Measurements from ENCODE around the gene DGKI.

The DGKI gene

DNA sequence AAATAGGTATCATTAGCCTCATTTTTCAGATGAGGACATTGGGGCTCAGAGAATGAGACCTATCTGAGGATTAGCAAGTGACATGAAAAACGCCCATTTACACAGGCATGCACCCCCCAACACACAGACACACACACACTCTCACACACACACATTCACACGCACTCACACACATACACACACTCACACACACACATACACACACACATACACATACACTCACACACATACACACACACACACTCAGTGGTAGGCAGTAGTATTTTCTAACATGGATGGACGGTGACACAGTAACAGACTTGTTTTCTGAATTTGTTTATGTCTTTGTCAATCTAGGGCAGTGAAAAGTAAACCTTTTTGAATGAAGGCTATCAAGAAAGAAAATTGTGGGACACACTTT lies 21.3 kb downstream of the DGKI start:
- no peaks in the 10 kb centered on the region for H3K9me3 ChIP-seq (ENCODE audit: low read length)
- no peak overlapping the region for H3K4me3 ChIP-seq (ENCODE audit: low read depth, low read length, poor library complexity, severe bottlenecking)
- no peaks in the 10 kb centered on the region for H3K4me1 ChIP-seq (ENCODE audit: insufficient read depth, low read length, severe bottlenecking)
- H3K4me2 ChIP-seq (ENCODE audit: low read length) = no peak overlapping the region
- no peaks in the 10 kb centered on the region for H4K20me1 ChIP-seq (ENCODE audit: insufficient read depth, low read length)
- H3K79me2 ChIP-seq (ENCODE audit: insufficient read depth, low read length) = no peaks in the 10 kb centered on the region
- no peak overlapping the region for H2AFZ ChIP-seq (ENCODE audit: low read length)
- H3K27me3 ChIP-seq (ENCODE audit: insufficient read depth, low read length) = no peaks in the 10 kb centered on the region; the same call in 1 of the 2 replicates
- H3F3A ChIP-seq (ENCODE audit: insufficient read depth, low read length) = no peaks in the 10 kb centered on the region
- no peak overlapping the region for H3K27ac ChIP-seq (ENCODE audit: low read depth, low read length, poor library complexity, severe bottlenecking)
- H3K9ac ChIP-seq (ENCODE audit: low read length) = no peak overlapping the region
- no peaks in the 10 kb centered on the region for H3K9me2 ChIP-seq (ENCODE audit: low read depth, low read length)
- H3K36me3 ChIP-seq (ENCODE audit: insufficient read depth, low read length) = no peaks in the 10 kb centered on the region
- TF ChIP-seq, protein P1, sequence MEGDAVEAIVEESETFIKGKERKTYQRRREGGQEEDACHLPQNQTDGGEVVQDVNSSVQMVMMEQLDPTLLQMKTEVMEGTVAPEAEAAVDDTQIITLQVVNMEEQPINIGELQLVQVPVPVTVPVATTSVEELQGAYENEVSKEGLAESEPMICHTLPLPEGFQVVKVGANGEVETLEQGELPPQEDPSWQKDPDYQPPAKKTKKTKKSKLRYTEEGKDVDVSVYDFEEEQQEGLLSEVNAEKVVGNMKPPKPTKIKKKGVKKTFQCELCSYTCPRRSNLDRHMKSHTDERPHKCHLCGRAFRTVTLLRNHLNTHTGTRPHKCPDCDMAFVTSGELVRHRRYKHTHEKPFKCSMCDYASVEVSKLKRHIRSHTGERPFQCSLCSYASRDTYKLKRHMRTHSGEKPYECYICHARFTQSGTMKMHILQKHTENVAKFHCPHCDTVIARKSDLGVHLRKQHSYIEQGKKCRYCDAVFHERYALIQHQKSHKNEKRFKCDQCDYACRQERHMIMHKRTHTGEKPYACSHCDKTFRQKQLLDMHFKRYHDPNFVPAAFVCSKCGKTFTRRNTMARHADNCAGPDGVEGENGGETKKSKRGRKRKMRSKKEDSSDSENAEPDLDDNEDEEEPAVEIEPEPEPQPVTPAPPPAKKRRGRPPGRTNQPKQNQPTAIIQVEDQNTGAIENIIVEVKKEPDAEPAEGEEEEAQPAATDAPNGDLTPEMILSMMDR (IDR thresholded peaks at IDR 0.05; ENCODE audit: low read length) = no peak

DNA sequence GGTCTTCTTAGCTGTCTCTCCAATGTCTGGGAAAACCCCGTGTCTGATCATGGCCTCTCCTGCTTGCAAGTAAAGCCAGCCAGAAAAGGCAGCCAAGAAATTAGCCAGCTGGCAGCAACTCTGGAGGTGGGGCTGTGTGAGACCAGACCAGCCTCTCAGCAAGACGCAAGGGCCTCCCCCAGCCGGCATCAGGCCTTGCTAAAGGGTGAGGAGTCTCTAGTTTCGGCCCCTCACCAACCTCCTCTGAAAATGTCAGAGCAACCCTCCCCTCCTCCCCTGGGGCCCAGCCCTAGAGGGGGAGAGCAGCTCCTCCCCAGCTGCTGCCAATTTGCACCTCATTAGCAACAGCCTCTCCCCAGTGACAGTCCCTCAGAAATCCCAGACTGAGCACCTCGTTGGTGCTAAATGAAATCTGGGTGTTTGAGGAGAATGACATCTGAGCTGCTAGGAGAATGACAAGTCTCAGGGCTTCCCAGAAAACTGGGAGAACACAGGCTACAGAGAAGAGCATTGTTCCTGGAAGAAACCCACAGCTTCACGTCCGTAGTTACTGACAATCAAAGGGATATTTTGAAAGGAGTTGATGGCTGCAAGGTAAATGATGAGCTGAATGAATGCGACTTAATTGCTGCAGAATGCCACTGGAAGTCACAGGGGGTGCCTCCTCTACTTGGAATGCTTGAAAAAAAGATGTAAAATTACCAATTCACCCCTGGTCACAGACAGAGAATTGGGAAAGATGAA lies 25.9 kb downstream of the DGKI start:
- H3K9me2 ChIP-seq (ENCODE audit: low read depth, low read length) = no peaks in the 10 kb centered on the region
- H2AFZ ChIP-seq (ENCODE audit: low read length) = no peak overlapping the region
- TF ChIP-seq, protein P1 (IDR thresholded peaks at IDR 0.05; ENCODE audit: low read length) = no peak
- TF ChIP-seq EZH2 (IDR thresholded peaks at IDR 0.05; ENCODE audit: borderline replicate concordance, low read length) = no peak
- H3K79me2 ChIP-seq (ENCODE audit: insufficient read depth, low read length) = no peaks in the 10 kb centered on the region
- H3K4me2 ChIP-seq (ENCODE audit: low read length) = no peak overlapping the region
- no peaks in the 10 kb centered on the region for H3K36me3 ChIP-seq (ENCODE audit: insufficient read depth, low read length)
- H3K9ac ChIP-seq (ENCODE audit: low read length) = no peak overlapping the region
- H3K27ac ChIP-seq (ENCODE audit: low read depth, low read length, poor library complexity, severe bottlenecking) = no peak overlapping the region
- no peaks in the 10 kb centered on the region for H3K27me3 ChIP-seq (ENCODE audit: insufficient read depth, low read length)
- no peak overlapping the region for H3K4me3 ChIP-seq (ENCODE audit: low read depth, low read length, poor library complexity, severe bottlenecking)
- no peaks in the 10 kb centered on the region for H3K4me1 ChIP-seq (ENCODE audit: insufficient read depth, low read length, severe bottlenecking)
- no peaks in the 10 kb centered on the region for H3F3A ChIP-seq (ENCODE audit: insufficient read depth, low read length)
- no peaks in the 10 kb centered on the region for H3K9me3 ChIP-seq (ENCODE audit: low read length)
- no peaks in the 10 kb centered on the region for H4K20me1 ChIP-seq (ENCODE audit: insufficient read depth, low read length)

- Histone ChIP-seq H3K9me2 (ENCODE audit: low read depth, low read length) (no peaks in the 10 kb centered on the region), H3K4me1 (ENCODE audit: insufficient read depth, low read length, severe bottlenecking) (no peaks in the 10 kb centered on the region), H4K20me1 (ENCODE audit: insufficient read depth, low read length) (no peaks in the 10 kb centered on the region), H3K27ac (ENCODE audit: low read depth, low read length, poor library complexity, severe bottlenecking) (no peak overlapping the region), H2AFZ (ENCODE audit: low read length) (no peak overlapping the region), H3K9me3 (ENCODE audit: low read length) (no peaks in the 10 kb centered on the region), H3K9ac (ENCODE audit: low read length) (no peak overlapping the region), H3K79me2 (ENCODE audit: insufficient read depth, low read length) (no peaks in the 10 kb centered on the region), H3K36me3 (ENCODE audit: insufficient read depth, low read length) (no peaks in the 10 kb centered on the region), H3F3A (ENCODE audit: insufficient read depth, low read length) (no peaks in the 10 kb centered on the region), H3K4me3 (ENCODE audit: low read depth, low read length, poor library complexity, severe bottlenecking) (no peak overlapping the region), H3K27me3 (ENCODE audit: insufficient read depth, low read length) (no peaks in the 10 kb centered on the region), H3K4me2 (ENCODE audit: low read length) (no peak overlapping the region)
- no peak for TF ChIP-seq EZH2 (IDR thresholded peaks at IDR 0.05; ENCODE audit: borderline replicate concordance, low read length)
- TF ChIP-seq, protein P1 (IDR thresholded peaks at IDR 0.05; ENCODE audit: low read length) = no peak
Observed at GRCh38 chr7:137820156-137820555, 26.6 kb downstream of the DGKI start.
